Endometrial microvascular endothelial cells (primary cell): ENCODE results near the gene TMEM52B. TPM values are rescaled to one million over a fixed set of nuclear protein-coding genes. Genes with fewer than 3 reads are reported as not detected.
"Not testable (repeated sequence)": the region's sequence is repeated elsewhere in the genome, so short reads cannot be mapped to it uniquely, and the experiment has no call there.

ENCODE experiments used
- in situ Hi-C: cut with HindIII; loops from 2 replicates; pipeline ENCODE4 v1.10.0; 2017; ENCODE audit warnings: low sequenced_read_pairs, low pct_unique_long_range_greater_than_20kb; ENCODE audit errors: inconsistent ontology term
- total RNA-seq: library from RNA; depleted of rRNA; stranded (reverse); fragments of >200 nt; gene quantifications from one replicate; pipeline ENCODE4 v1.2.3, GENCODE V29; 2015; ENCODE audit errors: inconsistent ontology term

TMEM52B gene
- total RNA-seq, 1 donor from 2014 or later: not detected

- in situ Hi-C loops: no loop called here
Observed at GRCh38 chr12:10197879-10198278, 19.0 kb downstream of the TMEM52B start.

GRCh38 chr12:10204495-10204894 is 25.7 kb downstream of the TMEM52B start:
- in situ Hi-C loops: not testable (repeated sequence)

GRCh38 chr12:10205220-10205807 is 26.5 kb downstream of the TMEM52B start:
- in situ Hi-C loops: no loop called here

GRCh38 chr12:10207136-10207535 is 28.3 kb downstream of the TMEM52B start:
- in situ Hi-C loops: no loop called here

DNA sequence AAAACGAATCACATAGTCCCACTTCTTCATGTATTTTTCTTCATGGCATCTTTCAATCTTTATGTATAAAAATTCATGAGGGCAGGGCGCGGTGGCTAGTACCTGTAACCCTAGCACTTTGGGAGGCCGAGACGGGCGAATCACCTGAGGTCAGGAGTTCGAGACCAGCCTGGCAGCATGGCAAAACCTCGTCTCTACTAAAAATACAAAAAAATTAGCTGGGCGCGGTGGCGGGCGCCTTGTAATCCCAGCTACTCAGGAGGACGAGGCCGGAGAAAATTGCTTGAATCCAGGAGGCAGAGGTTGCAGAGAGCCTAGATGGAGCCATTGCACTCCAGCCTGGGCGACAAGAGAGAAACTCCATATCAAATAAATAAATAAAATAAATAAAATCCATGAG is 31.4 kb downstream of the TMEM52B start:
- in situ Hi-C loops: no loop called here

- in situ Hi-C loops: no loop called here
Observed at GRCh38 chr12:10211101-10211939, 32.5 kb downstream of the TMEM52B start.

DNA sequence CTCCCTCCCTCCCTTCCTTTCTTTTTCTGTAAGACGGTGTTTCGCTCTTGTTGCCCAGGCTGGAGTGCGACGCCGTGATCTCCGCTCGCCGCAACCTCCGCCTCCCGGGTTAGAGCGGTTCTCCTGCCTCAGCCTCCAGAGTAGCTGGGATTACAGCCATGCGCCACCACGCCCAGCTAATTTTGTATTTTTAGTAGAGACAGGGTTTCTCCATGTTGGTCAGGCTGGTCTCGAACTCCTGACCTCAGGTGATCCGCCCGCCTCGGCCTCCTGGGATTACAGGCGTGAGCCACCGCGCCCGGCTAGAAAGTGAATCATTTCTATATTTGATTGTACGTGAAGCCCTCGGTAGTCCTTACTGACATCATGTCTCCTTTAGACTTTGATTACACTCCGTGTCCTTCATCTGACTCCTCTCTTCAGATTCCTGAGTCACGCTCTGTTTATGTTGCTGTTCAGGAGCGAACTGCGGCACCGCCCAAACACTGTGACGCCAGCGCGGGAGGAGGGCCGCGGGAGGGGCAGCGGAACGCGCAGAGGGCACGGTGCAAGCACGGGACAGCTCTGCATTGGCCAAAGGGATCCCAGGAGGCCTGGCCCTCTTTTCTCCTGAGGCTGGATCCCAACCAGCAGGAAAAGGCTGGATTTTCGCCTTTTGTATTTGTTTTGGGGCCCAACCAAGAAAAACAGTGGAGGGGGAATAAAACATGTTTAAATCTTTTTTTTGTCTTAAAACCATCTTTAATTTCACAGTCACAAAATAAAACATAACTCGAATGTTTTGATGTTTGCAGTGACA is 33.3 kb downstream of the TMEM52B start:
- in situ Hi-C loops: no loop called here

DNA sequence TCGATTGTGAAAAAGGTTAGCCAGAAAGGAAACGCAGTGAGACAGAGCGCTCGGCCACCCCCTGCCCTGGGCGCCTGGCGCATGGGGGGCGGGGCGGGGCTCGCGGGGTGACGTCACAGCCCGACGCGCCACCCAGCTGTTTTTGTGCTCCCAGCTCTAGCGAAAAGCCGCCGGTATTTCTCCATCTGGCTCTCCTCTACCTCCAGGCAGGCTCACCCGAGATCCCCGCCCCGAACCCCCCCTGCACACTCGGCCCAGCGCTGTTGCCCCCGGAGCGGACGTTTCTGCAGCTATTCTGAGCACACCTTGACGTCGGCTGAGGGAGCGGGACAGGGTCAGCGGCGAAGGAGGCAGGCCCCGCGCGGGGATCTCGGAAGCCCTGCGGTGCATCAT is 33.9 kb downstream of the TMEM52B start, which contains the start of gene GABARAPL1:
TSS of gene GABARAPL1 (plus strand) at position 139 of the 393 bp plus-strand sequence. CDS start at position 392, 253 bp downstream.
- in situ Hi-C loops: no loop called here

DNA sequence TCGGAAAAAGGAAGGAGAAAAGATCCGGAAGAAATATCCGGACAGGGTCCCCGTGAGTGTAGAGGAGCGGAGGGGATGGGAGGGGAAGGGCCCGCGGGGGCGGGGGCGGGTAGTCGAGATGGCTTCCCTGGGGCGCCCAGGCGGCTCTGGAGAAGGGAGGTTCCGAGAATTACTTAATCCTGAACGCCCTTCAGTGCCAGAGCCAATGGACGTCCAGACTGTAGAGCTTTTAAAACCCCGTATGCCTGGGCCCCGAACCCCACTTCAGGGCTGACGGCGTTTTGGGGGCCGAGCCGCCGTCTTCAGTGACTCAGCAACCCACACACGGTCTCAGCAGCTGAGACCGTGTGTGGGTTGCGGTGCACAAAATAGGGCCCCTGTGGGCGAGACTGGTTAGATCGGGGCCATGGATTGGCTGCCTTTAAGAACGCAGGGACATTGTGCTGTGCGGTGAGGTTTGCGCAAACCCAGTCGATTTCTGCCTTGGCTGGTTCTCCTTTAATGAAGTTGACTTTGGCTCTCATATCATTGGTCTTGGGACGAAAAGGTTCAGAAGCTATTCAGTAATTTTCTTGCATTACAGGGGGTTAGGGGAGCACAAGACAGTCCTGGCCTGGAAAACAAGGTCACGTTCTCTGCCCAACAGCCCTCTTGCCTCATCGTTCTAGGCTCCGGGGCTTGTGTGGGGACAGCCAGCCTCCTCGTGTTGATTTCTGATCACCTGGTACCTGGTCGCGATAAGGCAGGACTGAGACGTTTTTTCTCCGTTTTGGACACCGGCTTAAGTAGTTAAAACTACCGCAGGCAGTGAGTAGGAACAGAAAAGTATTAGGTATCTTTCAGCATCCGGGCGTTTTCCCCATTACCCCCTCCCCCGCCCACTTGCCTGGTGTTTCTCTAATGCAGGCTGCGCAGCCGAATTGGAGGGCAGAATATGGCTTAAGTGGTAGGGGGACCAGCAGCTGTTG is 34.6 kb downstream of the TMEM52B start:
- in situ Hi-C loops: no loop called here

GRCh38 chr12:10214136-10214894 is 35.5 kb downstream of the TMEM52B start:
- in situ Hi-C loops: no loop called here

DNA sequence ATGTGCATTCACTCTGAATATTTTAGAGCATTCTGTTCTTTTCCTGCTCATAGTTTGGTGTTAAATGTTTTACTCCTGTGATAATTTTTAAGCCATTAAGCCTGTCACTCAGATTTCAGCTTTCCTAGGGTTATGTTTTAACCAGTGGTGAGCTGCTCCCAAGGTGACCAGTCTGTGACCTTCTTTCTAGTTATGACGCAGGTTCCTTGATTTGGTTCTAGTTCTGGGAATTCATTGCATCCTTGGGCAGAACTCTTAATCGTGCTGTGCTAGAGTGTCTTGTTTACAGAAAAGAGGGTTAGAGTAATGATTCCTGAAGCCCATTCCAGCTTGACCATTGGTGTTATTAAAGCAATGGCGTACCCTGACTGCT is 36.0 kb downstream of the TMEM52B start:
- in situ Hi-C loops: no loop called here

DNA sequence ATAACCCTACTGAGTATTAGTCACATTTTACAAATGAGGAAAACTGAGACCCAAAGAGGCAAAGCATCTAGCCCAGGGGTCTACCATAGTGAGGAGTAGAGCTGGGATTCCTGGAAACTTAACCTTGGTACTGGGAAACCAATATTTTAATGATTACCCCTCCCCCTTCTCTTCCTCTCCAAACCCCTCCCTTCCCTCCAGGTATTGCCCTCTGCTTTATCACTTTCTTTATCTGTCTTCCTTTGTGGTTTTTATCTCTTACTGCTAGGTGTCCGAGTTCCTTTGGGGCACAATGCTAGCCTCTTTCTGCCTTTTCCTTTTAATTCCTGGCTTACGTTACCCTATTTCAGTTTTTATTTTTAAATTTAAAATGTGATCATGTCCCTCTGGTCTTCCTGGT is 36.6 kb downstream of the TMEM52B start:
- in situ Hi-C loops: no loop called here

DNA sequence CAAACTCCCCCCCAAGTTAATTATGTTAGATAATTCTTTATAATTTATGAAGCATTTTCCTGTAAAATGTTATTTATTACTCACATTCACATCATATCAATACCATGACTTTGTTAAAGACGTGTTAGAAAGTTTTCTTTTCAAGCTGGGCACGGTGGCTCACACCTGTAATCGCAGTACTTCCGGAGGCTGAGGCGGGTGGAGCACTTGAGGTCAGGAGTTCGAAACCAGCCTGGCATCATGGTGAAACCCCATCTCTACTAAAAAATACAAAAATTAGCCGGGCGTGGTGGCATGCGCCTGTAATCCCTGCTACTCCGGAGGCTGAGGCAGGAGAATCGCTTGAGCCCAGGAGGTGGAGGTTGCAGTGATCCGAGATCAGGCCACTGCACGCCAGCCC is 37.1 kb downstream of the TMEM52B start:
- in situ Hi-C loops: not testable (repeated sequence)

- in situ Hi-C loops: no loop called here
Observed at GRCh38 chr12:10218021-10218420, 39.2 kb downstream of the TMEM52B start.

DNA sequence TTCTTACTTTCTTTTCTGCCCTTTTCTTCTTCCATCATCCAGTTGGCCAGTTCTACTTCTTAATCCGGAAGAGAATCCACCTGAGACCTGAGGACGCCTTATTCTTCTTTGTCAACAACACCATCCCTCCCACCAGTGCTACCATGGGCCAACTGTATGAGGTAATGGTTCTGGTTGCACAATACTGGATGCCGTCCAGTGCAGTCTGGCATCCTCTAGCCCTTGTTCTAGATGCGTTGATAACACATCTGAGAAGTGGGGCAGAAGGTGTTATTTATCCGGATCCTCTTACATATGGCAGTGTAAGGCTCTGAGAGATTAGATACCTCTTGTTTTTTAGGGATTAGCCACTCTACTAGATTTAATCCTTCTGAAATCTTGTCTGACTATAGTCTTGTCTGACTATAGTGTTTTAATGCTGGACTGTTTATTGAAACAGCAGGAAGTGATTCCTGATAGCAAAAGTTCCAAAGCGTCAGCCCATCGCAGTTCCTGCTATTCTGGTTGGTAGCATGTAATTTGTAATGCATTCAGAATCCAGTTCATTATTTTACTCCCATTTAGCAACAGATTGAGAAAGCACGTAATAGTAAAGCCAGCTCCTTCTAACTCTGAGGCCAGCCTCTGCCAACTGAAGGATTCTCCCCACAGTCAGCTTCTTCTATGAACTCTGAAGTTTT is 41.7 kb downstream of the TMEM52B start:
- in situ Hi-C loops: no loop called here

DNA sequence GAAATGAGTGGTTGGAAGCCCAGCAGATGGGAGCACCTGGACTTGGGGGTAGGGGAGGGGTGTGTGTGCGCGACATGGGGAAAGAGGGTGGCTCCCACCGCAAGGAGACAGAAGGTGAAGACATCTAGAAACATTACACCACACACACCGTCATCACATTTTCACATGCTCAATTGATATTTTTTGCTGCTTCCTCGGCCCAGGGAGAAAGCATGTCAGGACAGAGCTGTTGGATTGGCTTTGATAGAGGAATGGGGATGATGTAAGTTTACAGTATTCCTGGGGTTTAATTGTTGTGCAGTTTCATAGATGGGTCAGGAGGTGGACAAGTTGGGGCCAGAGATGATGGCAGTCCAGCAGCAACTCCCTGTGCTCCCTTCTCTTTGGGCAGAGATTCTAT is 43.0 kb downstream of the TMEM52B start:
- in situ Hi-C loops: no loop called here

DNA sequence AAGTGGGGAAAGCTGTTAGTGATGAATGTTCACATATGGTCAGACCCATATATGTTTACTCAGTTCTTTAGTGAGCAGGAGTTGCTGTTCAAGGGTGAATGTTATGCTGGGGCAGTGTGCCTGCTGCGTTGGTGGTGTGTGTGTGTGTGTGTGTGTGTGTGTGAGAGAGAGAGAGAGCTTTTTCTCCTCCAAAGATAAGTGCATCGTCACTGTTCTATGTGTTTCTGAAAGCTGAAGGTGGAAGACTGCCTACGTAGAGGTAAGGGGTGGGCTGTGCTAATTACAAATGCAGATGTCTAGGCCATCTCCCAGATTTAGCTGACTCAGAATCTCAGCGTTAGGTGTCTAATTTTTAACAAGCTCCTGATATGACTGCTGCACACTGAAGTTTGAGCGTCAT is 44.4 kb downstream of the TMEM52B start:
- in situ Hi-C loops: no loop called here
